ENCODE measurements around the gene LTBP3. TPM values are rescaled to one million over a fixed set of nuclear protein-coding genes. Genes with fewer than 3 reads are reported as not detected.
A peak's percentile ranks its signal among the peaks of the same experiment; 100 is the strongest.

LTBP3 gene
- total RNA-seq, 1 experiment from 2014 or later, result 10.6 TPM

DNA sequence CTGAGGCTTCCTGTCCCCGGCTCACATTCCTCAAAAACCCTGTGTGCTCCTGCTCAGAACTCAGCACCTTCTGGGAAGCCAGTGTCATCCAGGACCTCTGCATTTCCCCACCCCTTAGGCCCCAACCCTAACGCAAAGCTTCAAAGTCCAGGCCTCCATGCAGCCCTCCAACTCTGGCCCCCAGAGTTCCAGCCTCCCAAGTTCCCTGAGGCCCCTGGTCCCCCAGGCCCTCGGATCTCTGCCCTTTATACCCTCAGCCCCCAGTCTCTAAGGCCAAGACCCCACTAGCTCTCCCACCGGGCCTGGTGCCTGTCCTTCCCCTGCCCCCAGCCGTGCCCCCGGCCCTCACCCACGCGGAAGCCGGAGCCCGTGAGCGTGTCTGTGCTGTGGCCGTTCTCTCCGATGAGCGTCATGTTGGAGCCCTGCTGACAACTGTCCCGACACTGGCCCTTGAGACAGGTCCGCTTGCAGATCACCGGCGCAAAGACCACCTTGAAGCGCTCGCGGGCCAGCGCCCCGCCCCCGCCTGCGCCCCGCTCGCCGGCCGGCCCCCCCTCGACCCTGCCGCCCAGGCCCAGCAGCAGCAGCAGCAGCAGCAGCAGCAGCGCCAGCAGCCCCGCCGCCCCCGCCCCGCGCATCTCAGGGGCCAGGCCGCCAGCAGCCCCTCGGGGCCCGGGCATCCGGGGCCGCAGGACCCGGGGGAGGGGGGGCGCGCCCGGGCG is 718 bp downstream of the LTBP3 start:
- no peaks in the 10 kb centered on the region for H3K9me3 ChIP-seq (ENCODE audit: control insufficient read depth, low read depth, low read length)
- no peak overlapping the region for H4K8ac ChIP-seq (replicated peaks; ENCODE audit: insufficient read length, low read depth, low read length)
- H4K5ac ChIP-seq (ENCODE audit: insufficient read length, low read depth, low read length), result no peak overlapping the region
- no peak overlapping the region for H3K9ac ChIP-seq (ENCODE audit: extremely low read depth, insufficient read length, low read length)
- H3K27me3 Mint-ChIP-seq (ENCODE audit: low read depth), result peaks cover 46% of the 10 kb centered on the region
- no peak overlapping the region for H2BK12ac ChIP-seq (ENCODE audit: insufficient read length, low read depth, low read length)
- peak overlapping the region; percentile 28 for H3K4me2 ChIP-seq (ENCODE audit: insufficient read depth, insufficient read length, low read length)
- no peaks in the 10 kb centered on the region for H3K23me2 ChIP-seq (ENCODE audit: insufficient read length, low read depth, low read length, poor library complexity, severe bottlenecking)
- no peaks in the 10 kb centered on the region for H3K79me1 ChIP-seq (ENCODE audit: insufficient read depth, low read depth, low read length, poor library complexity, severe bottlenecking)
- H3K27ac Mint-ChIP-seq, result no peak overlapping the region
- H4K91ac ChIP-seq (ENCODE audit: insufficient read length, low read depth, low read length), result no peak overlapping the region
- H3T11ph ChIP-seq (ENCODE audit: low read length), result no peak overlapping the region
- H3K4me3 Mint-ChIP-seq, result peak overlapping the region; percentile 60 to 84
- WGBS (ENCODE audit: extremely low coverage, insufficient read length, low lambda C conversion rate), result no CpG with 5 or more reads among the region's 47 CpGs
- H3K18ac ChIP-seq (ENCODE audit: insufficient read length, low read depth, low read length), result no peak overlapping the region
- no peak overlapping the region for H2BK5ac ChIP-seq (ENCODE audit: insufficient read length, low read length)
- H3K4ac ChIP-seq (ENCODE audit: low read depth, low read length), result no peak overlapping the region
- peaks cover 48 to 69% of the 10 kb centered on the region in 2 experiments for H3K4me1 Mint-ChIP-seq
- peaks cover 11% of the 10 kb centered on the region; the same call in 1 of the 2 replicates for H3K4me1 ChIP-seq (ENCODE audit: insufficient read depth, low read length)
- no peak overlapping the region for H2AFZ ChIP-seq (ENCODE audit: low read length)
- H3K56ac ChIP-seq (ENCODE audit: insufficient read length, low read depth, low read length), result no peak overlapping the region
- H3K79me2 ChIP-seq (ENCODE audit: insufficient read depth, low read length), result no peaks in the 10 kb centered on the region
- no peaks in the 10 kb centered on the region for H3K36me3 Mint-ChIP-seq (ENCODE audit: insufficient read depth in 1 of 3, low read depth in 3 of 3)
- H3K14ac ChIP-seq (ENCODE audit: insufficient read depth, low read length), result no peak overlapping the region
- H3K23ac ChIP-seq (ENCODE audit: insufficient read length, low read depth, low read length), result no peak overlapping the region
- no peaks in the 10 kb centered on the region for H4K20me1 ChIP-seq (ENCODE audit: control insufficient read depth, insufficient read depth, insufficient read length)
- H3K9me3 Mint-ChIP-seq, result no peaks in the 10 kb centered on the region; a peak in 1 of 5 replicates
- no peak overlapping the region for H2AK5ac ChIP-seq (ENCODE audit: insufficient read length, low read length)
- no peaks in the 10 kb centered on the region; the same call in 1 of the 2 replicates for H3K27me3 ChIP-seq (ENCODE audit: insufficient read depth, low read length)
- H2BK20ac ChIP-seq (ENCODE audit: low read depth, low read length, poor library complexity, severe bottlenecking), result no peak overlapping the region
- H2BK15ac ChIP-seq (ENCODE audit: low read depth, low read length), result no peak overlapping the region; the same call in 1 of the 2 replicates
- no peak overlapping the region for H2BK120ac ChIP-seq (ENCODE audit: low read depth, low read length, poor library complexity, severe bottlenecking)
- DNase-seq, result no peak
- no peak overlapping the region for H3K27ac ChIP-seq (ENCODE audit: insufficient read length, low read depth, low read length)
- TF ChIP-seq, protein P1, sequence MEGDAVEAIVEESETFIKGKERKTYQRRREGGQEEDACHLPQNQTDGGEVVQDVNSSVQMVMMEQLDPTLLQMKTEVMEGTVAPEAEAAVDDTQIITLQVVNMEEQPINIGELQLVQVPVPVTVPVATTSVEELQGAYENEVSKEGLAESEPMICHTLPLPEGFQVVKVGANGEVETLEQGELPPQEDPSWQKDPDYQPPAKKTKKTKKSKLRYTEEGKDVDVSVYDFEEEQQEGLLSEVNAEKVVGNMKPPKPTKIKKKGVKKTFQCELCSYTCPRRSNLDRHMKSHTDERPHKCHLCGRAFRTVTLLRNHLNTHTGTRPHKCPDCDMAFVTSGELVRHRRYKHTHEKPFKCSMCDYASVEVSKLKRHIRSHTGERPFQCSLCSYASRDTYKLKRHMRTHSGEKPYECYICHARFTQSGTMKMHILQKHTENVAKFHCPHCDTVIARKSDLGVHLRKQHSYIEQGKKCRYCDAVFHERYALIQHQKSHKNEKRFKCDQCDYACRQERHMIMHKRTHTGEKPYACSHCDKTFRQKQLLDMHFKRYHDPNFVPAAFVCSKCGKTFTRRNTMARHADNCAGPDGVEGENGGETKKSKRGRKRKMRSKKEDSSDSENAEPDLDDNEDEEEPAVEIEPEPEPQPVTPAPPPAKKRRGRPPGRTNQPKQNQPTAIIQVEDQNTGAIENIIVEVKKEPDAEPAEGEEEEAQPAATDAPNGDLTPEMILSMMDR (conservative IDR thresholded peaks at IDR 0.05), result no peak

All from H9 (cell line).